ENCODE results near the gene ANKRD55. TPM values are rescaled to one million over a fixed set of nuclear protein-coding genes. Genes with fewer than 3 reads are reported as not detected.

ANKRD55 gene
- total and polyA plus RNA-seq, 8 donors = 0.06 TPM; not detected in 7

- ATAC-seq = no peak
These were observed 22.4 kb upstream of the ANKRD55 start for GRCh38 chr5:56255502-56255901.

GRCh38 chr5:56253924-56254323 lies 20.8 kb upstream of the ANKRD55 start:
- intact Hi-C loops (cut with DNase I) = no loop called here

More at GRCh38 chr5:56255502-56255901, 22.4 kb upstream of the ANKRD55 start:
- no peaks in the 10 kb centered on the region for H3K36me3 ChIP-seq
- H3K4me1 ChIP-seq = peaks cover 0 to 8% (median 0%) of the 10 kb centered on the region in 3 donors
- WGBS, 2 donors = 67 to 69% methylated on average over 1 of the region's 1 CpG
- H3K9me3 ChIP-seq = no peaks in the 10 kb centered on the region
- no peak overlapping the region for H3K4me3 ChIP-seq
- intact Hi-C loops (cut with DNase I) = no loop called here
- DNase-seq (no peak), FAIRE-seq (no peak)
- no peaks in the 10 kb centered on the region for H3K27me3 ChIP-seq
- TF ChIP-seq, protein P1, sequence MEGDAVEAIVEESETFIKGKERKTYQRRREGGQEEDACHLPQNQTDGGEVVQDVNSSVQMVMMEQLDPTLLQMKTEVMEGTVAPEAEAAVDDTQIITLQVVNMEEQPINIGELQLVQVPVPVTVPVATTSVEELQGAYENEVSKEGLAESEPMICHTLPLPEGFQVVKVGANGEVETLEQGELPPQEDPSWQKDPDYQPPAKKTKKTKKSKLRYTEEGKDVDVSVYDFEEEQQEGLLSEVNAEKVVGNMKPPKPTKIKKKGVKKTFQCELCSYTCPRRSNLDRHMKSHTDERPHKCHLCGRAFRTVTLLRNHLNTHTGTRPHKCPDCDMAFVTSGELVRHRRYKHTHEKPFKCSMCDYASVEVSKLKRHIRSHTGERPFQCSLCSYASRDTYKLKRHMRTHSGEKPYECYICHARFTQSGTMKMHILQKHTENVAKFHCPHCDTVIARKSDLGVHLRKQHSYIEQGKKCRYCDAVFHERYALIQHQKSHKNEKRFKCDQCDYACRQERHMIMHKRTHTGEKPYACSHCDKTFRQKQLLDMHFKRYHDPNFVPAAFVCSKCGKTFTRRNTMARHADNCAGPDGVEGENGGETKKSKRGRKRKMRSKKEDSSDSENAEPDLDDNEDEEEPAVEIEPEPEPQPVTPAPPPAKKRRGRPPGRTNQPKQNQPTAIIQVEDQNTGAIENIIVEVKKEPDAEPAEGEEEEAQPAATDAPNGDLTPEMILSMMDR (IDR thresholded peaks at IDR 0.05) = no peak
- H3K27ac ChIP-seq = no peak overlapping the region

DNA sequence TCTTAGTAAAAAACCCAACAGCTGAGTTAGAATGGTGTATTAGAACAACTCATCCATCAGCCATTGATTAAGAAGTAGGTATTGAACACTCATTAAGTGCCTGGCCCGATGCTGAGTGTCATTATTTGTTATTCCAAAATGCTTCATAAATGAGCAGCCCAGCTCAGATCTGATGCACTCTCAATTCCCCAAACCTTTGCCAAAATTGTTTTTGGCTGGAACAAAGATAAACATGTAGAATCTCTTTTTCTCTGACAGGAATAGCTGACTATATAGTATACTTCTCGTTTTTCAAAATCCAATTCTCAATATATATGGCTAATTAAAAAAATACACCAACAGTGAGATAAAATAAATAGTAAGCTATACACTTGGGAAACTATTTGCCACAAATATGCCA lies 20.0 kb upstream of the ANKRD55 start:
- DNase-seq (no peak), ATAC-seq (no peak), FAIRE-seq (no peak)
- Histone ChIP-seq H3K4me1 (no peaks in the 10 kb centered on the region), H3K36me3 (no peaks in the 10 kb centered on the region), H3K27me3 (no peaks in the 10 kb centered on the region), H3K9me3 (no peaks in the 10 kb centered on the region), H3K27ac (no peak overlapping the region), H3K4me3 (no peak overlapping the region)
- WGBS, 2 donors = 62% methylated on average over 2 of the region's 2 CpGs
- TF ChIP-seq, protein P1 (IDR thresholded peaks at IDR 0.05) = no peak
- intact Hi-C loops (cut with DNase I) = no loop called here

More at GRCh38 chr5:56253924-56254323, 20.8 kb upstream of the ANKRD55 start:
- H3K4me3 ChIP-seq = no peak overlapping the region
- no peak for DNase-seq
- H3K27ac ChIP-seq = no peak overlapping the region
- H3K4me1 ChIP-seq = peaks cover 0 to 1% (median 0%) of the 10 kb centered on the region in 3 donors
- TF ChIP-seq, protein P1 (IDR thresholded peaks at IDR 0.05) = no peak
- WGBS, 2 donors = 86 to 90% methylated on average over 6 of the region's 6 CpGs
- no peaks in the 10 kb centered on the region for H3K9me3 ChIP-seq
- no peak for ATAC-seq
- no peaks in the 10 kb centered on the region for H3K27me3 ChIP-seq
- no peaks in the 10 kb centered on the region for H3K36me3 ChIP-seq
- no peak for FAIRE-seq

- FAIRE-seq (no peak), ATAC-seq (no peak)
These were observed 18.9 kb upstream of the ANKRD55 start for GRCh38 chr5:56251918-56252553.

GRCh38 chr5:56251440-56251839 lies 18.3 kb upstream of the ANKRD55 start:
- ATAC-seq (no peak), DNase-seq (no peak), FAIRE-seq (no peak)
- H3K9me3 ChIP-seq = no peaks in the 10 kb centered on the region
- H3K4me3 ChIP-seq = no peak overlapping the region
- no peaks in the 10 kb centered on the region for H3K4me1 ChIP-seq
- intact Hi-C loops (cut with DNase I) = no loop called here
- no peaks in the 10 kb centered on the region for H3K27me3 ChIP-seq
- H3K36me3 ChIP-seq = no peaks in the 10 kb centered on the region
- TF ChIP-seq, protein P1 (IDR thresholded peaks at IDR 0.05) = no peak
- H3K27ac ChIP-seq = no peak overlapping the region

More at GRCh38 chr5:56251918-56252553, 18.9 kb upstream of the ANKRD55 start:
- H3K9me3 ChIP-seq = no peaks in the 10 kb centered on the region
- H3K36me3 ChIP-seq = no peaks in the 10 kb centered on the region
- no peak overlapping the region for H3K27ac ChIP-seq
- no peak for DNase-seq
- no peak overlapping the region for H3K4me3 ChIP-seq
- no peaks in the 10 kb centered on the region for H3K4me1 ChIP-seq
- TF ChIP-seq, protein P1 (IDR thresholded peaks at IDR 0.05) = no peak
- WGBS, 2 donors = 86 to 90% methylated on average over 4 of the region's 4 CpGs
- H3K27me3 ChIP-seq = no peaks in the 10 kb centered on the region
- intact Hi-C loops (cut with DNase I) = no loop called here
